T-helper 2 cell treated with Interferon-gamma antibody and Interleukin-4, amounts not matched to agents 100 ng/mL and 5 ng/mL, for 36 hours (primary cell): ENCODE results near the gene DPH6. TPM values are rescaled to one million over a fixed set of nuclear protein-coding genes. Genes with fewer than 3 reads are reported as not detected.
"Not testable (repeated sequence)": the region's sequence is repeated elsewhere in the genome, so short reads cannot be mapped to it uniquely, and the experiment has no call there.

ENCODE experiments used
- intact Hi-C: fragments of 100-400 bp; cut with micrococcal nuclease; formaldehyde crosslinking; loops from one replicate; pipeline ENCODE4 v1.15.1; 2023
- total RNA-seq: library from RNA; stranded (reverse); gene quantifications from 2 replicates; pipeline ENCODE4 v1.2.3, GENCODE V29; 2022

Gene DPH6, protein sequence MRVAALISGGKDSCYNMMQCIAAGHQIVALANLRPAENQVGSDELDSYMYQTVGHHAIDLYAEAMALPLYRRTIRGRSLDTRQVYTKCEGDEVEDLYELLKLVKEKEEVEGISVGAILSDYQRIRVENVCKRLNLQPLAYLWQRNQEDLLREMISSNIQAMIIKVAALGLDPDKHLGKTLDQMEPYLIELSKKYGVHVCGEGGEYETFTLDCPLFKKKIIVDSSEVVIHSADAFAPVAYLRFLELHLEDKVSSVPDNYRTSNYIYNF
- 13.9 and 14.6 TPM in 2 replicates for total RNA-seq

- intact Hi-C loops, result loop anchor here (5.0 kb wide), 2 partner anchors 579 to 1179 kb away; partner anchors contain the start of genes AQR and LPCAT4
These were observed at the start of gene DPH6 for GRCh38 chr15:35545824-35546510. DPH6 (minus strand) TSS chr15:35546165; CDS start chr15:35546141, 24 bp downstream.

DNA sequence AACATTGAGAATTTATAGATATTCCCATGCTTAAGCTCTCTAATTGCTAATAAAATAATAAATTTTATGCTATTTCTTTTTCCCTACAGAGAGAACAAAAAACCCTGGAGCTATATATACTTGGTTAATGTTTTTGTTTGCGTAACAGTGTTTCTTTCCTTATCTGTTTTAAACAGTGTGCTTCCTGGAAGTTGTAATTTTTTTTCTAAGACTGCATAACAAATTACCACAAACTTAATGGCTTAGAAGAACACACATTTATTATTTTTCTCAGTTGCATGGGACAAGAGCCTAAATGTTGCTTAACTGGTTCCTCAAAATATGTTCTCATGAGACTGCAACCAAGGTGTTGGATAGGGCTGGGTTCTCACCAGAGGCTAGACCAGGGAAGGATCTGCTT is 49.7 kb upstream of the DPH6 start:
- intact Hi-C loops, result no loop called here

DNA sequence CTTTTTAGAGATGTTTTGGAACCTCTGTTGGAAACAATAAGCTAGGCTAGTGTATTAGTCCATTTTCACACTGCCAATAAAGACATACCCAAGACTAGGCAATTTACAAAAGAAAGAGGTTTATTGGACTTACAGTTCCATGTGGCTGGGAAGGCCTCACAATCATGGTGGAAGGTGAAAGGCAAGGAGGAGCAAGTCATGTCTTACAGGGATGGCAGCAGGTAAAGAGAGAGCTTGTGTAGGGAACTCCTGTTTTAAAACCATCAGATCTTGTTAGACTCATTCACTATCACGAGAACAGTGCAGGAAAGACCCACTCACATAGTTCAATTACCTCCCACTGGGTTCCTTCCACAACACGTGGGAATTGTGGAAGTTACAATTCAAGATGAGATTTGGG is 46.0 kb upstream of the DPH6 start:
- intact Hi-C loops, result not testable (repeated sequence)

- intact Hi-C loops, result no loop called here
These were observed 38.0 kb upstream of the DPH6 start for GRCh38 chr15:35583863-35584528.

- intact Hi-C loops, result no loop called here
These were observed 34.6 kb upstream of the DPH6 start for GRCh38 chr15:35580606-35581005.

DNA sequence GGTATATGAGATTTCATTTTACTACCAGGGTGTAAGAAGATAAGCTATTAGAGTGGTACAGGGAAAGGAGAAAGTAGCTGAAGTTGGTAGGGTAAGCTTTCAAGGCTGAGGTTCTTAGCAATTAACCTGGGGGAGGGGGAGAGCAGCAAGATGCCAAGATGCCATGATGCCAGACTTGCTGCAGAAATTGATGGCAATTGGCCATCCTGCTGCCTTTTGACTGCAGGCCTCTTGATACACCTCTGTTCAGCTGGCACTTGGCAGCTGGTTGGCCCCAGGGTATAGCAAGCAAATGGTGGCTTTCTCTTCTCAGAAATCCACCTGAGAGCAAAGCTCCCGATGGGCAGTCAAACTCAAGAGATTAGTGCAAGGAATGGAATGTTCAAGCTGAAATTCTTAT is 21.4 kb upstream of the DPH6 start:
- intact Hi-C loops, result no loop called here

- intact Hi-C loops, result no loop called here
These were observed 21.0 kb upstream of the DPH6 start for GRCh38 chr15:35566991-35567390.

GRCh38 chr15:35565901-35566300 is 19.9 kb upstream of the DPH6 start:
- intact Hi-C loops, result no loop called here

DNA sequence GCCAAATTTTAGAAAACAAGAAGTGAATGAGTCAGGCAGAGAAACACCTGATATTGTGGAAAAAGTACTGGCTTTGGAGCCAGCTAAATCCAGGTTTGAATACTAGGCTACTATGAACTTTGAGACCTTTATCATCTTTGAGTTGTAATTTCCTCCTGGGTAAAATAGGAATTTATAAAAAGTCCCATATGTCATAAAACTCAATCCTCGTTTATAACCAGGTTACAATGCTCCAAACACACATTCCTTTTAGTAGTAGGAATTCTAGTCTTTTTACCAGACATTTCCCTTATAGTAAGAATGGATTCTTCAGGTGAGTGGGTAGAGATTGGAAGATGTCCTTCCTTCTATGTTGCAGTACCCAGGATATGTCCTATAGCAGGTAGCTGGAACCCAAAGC is 16.7 kb upstream of the DPH6 start:
- intact Hi-C loops, result no loop called here

- intact Hi-C loops, result no loop called here
These were observed 15.3 kb upstream of the DPH6 start for GRCh38 chr15:35561308-35561707.

DNA sequence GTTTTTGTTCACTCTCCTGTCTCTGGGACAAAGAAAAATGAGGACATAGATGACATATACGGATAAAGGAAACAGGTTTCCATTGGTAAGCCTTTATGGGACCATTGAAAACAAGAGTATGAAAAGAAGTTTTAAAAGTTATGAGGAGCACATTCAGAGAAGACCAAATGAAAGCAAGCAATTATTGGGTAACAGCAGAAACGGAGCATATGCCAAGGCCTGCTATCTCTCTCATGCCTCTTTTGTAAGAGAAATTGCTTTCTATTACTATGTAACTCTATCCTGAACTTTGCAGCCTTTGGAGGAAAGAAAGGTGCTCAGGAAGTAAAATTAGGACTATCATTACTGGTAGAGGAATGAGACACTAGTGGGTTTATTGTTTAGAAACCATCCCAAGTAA is 14.9 kb upstream of the DPH6 start:
- intact Hi-C loops, result no loop called here

GRCh38 chr15:35560258-35560657 is 14.3 kb upstream of the DPH6 start:
- intact Hi-C loops, result no loop called here

DNA sequence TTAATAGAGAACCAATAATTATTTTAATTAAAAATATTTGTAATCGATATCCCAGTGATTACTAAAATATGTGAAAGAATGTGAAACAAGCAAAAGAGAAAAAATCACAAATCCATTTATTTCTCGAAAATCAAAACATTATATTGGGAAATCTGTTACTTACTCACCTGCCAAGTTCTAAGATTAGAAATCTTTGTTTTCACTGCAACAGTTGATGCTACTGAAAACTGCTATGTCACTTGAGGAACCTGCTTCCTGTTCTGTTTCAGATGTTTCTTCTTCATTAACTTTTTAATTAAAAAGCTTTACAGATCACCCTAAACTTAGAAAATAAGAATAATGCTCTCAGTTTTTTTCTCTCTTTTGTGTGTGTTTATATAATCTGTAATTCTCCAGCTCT is 13.7 kb upstream of the DPH6 start:
- intact Hi-C loops, result no loop called here

DNA sequence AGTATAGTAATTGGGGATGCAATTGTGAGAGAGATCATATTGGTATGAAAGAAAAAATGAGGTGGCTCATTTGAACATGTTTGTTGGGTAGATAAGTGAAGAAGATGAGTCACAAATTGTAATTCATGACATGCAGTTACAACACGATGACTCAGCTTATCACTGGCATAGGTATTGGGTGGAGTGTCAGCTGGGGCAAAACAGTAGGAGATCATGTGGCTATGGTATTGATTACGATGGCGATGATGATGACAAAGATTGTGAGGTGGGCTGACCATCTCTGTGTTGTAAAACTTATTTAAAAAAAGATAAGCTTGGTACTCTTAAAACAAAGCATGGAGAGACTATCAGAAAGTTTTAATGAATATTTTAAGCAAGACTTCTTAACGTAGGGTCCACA is 11.6 kb upstream of the DPH6 start:
- intact Hi-C loops, result no loop called here

DNA sequence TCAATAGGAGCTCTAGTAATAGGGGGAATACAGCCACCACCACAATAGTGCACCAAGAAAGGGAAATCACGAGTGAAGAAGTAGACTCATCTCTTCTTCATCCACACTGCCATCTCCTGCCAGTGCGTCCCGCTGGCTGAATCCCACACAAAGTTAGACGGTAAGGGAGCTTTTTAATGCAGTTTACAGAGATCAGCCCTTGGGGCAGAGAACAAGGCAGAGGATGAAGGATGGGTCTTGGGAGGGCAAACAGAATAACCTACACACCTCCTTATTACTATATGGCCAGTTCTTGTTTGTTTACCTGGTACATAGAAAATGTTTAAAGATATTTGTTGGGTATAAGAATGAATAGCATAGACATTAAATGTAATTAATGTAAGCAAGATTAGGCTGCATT is 11.0 kb upstream of the DPH6 start:
- intact Hi-C loops, result no loop called here

DNA sequence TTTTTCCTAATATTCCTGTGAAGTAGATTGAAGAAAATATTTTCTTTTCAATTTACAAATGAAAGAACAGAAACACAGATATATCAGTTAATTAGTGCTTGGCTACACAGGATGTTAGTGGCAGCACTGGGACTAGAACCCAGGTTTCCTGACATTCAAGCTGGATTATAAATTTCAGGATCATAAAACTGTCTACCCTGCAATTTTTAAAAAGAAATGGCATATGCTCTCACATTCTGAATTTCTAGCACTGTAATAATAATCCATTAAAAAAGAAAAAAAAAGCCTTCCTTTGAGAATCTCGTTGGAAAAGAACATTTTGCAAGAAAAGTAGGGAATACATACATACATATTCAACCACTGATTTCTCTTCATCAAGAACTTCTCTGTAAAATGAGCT is 9.3 kb upstream of the DPH6 start:
- intact Hi-C loops, result no loop called here

GRCh38 chr15:35550957-35551356 is 5.0 kb upstream of the DPH6 start:
- intact Hi-C loops, result no loop called here

DNA sequence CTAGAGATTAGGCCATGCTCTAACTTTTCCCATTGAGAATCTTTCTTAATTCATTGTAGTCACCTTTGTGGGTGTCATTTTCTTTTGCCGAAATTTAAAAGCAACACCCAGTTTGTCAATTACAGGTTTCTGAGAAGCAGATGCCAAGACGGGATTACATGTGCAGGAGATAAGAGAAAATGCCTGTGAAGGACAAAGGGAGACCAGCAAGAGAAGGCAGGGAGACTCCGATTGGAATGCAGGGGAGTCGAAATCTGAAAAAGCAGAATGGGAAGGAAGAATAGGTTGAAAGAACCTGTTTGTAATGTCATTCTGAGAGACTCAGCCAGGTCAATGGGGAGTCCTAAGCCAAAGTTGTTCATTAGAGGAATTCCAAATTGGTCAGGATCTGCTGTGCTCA is 3.6 kb upstream of the DPH6 start:
- intact Hi-C loops, result loop anchor here (5.0 kb wide), 2 partner anchors 582 to 1182 kb away; partner anchors contain the start of genes AQR and LPCAT4

- intact Hi-C loops, result loop anchor here (5.0 kb wide), 2 partner anchors 581 to 1181 kb away; partner anchors contain the start of genes AQR and LPCAT4
These were observed 2.5 kb upstream of the DPH6 start for GRCh38 chr15:35548435-35548834.

- intact Hi-C loops, result loop anchor here (5.0 kb wide), 2 partner anchors 581 to 1181 kb away; partner anchors contain the start of genes AQR and LPCAT4
These were observed 1.9 kb upstream of the DPH6 start for GRCh38 chr15:35547775-35548364.

GRCh38 chr15:35546511-35547381 is 781 bp upstream of the DPH6 start:
- intact Hi-C loops, result loop anchor here (5.0 kb wide), 2 partner anchors 579 to 1179 kb away; partner anchors contain the start of genes AQR and LPCAT4
